Astrocyte of the spinal cord (primary cell): ENCODE results near the gene HNRNPA2B1.
"Not testable (repeated sequence)": the region's sequence is repeated elsewhere in the genome, so short reads cannot be mapped to it uniquely, and the experiment has no call there.

ENCODE experiments used
- DNase-seq: peaks from one replicate; pipeline ENCODE4 v3.0.0; 2011; ENCODE audit warnings: low read depth, low spot score
- H3K4me3 ChIP-seq: 2 replicates; pipeline ENCODE4 v1.5.1; 2011; ENCODE audit warnings: low read depth, mild to moderate bottlenecking, low read length, moderate library complexity
- in situ Hi-C: cut with HindIII; loops from 2 replicates; pipeline ENCODE4 v1.10.0; 2017; ENCODE audit warnings: low sequenced_read_pairs
- TF ChIP-seq, protein P1 (sequence below): IDR thresholded peaks from 2 replicates; pipeline ENCODE4 v1.5.1; 2012; ENCODE audit warnings: low read depth, mild to moderate bottlenecking, low read length, inconsistent platforms

Gene HNRNPA2B1

DNA sequence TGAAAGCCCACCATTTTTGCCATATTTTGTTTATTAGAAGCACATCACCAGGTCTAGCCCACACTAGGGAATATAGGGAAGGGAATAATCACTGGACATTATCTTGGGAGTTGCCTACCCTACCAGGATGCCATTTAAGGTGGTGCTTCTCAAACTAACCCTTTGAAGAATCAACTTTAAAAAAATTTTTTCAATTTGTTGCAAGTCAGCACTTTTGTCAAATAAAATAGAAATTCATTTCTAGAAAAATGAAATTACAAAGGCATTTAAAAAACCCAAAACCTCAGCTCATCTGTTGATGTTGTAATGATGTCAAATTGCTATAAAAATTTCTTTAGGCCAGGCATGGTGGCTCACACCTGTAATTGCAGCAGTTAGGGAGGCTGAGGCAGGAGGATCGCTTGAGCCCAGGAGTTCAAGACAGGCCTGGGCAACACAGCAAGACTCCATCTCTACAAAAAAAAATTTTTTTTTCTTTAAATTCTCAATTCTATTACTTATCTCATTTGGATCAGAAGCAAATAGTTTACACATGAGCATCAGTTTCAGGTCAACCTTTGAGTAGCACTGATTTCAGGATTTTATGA is 51.1 kb downstream of the HNRNPA2B1 start:
- TF ChIP-seq, protein P1, sequence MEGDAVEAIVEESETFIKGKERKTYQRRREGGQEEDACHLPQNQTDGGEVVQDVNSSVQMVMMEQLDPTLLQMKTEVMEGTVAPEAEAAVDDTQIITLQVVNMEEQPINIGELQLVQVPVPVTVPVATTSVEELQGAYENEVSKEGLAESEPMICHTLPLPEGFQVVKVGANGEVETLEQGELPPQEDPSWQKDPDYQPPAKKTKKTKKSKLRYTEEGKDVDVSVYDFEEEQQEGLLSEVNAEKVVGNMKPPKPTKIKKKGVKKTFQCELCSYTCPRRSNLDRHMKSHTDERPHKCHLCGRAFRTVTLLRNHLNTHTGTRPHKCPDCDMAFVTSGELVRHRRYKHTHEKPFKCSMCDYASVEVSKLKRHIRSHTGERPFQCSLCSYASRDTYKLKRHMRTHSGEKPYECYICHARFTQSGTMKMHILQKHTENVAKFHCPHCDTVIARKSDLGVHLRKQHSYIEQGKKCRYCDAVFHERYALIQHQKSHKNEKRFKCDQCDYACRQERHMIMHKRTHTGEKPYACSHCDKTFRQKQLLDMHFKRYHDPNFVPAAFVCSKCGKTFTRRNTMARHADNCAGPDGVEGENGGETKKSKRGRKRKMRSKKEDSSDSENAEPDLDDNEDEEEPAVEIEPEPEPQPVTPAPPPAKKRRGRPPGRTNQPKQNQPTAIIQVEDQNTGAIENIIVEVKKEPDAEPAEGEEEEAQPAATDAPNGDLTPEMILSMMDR = no peak
- DNase-seq = no peak
- in situ Hi-C loops = no loop called here
- H3K4me3 ChIP-seq = no peak overlapping the region

DNA sequence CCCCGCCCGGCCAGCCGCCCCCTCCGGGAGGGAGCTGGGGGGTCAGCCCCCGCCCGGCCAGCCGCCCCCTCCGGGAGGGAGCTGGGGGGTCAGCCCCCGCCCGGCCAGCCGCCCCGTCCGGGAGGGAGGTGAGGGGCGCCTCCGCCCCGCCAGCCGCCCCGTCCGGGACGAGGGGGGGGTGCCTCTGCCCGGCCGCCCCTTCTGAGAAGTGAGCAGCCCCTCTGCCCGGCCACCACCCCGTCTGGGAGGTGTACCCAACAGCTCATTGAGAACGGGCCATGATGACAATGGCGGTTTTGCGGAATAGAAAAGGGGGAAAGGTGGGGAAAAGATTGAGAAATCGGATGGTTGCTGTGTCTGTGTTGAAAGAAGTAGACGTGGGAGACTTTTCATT is 52.2 kb downstream of the HNRNPA2B1 start:
- in situ Hi-C loops, H3K4me3 ChIP-seq, DNase-seq: not testable (repeated sequence)

GRCh38 chr7:26147646-26148306 is 52.8 kb downstream of the HNRNPA2B1 start:
- DNase-seq, in situ Hi-C loops, H3K4me3 ChIP-seq: not testable (repeated sequence)

- in situ Hi-C loops = no loop called here
- DNase-seq = no peak
- TF ChIP-seq, protein P1 = no peak
- no peak overlapping the region for H3K4me3 ChIP-seq
These were observed 53.5 kb downstream of the HNRNPA2B1 start for GRCh38 chr7:26147030-26147429.

DNA sequence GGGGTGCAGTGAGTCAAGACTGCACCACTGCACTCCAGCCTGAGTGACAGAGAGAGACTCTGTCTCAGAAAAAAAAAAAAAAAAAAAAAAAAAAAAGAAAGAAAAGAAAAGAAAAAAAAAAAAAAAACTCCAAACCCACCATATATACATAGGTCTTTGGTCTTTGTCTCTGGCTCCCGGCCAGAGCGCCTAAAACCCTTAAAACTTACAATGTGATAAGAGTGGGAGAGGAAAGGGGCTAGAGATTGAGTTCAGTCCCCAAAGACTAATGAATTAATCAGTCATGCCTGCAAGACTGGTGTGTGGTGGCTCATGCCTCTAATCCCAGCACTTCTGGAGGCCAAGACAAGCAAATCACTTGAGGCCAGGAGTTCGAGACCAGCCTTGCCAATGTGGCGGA is 55.3 kb downstream of the HNRNPA2B1 start:
- no peak overlapping the region for H3K4me3 ChIP-seq
- DNase-seq = no peak
- in situ Hi-C loops = no loop called here
- TF ChIP-seq, protein P1 = no peak

DNA sequence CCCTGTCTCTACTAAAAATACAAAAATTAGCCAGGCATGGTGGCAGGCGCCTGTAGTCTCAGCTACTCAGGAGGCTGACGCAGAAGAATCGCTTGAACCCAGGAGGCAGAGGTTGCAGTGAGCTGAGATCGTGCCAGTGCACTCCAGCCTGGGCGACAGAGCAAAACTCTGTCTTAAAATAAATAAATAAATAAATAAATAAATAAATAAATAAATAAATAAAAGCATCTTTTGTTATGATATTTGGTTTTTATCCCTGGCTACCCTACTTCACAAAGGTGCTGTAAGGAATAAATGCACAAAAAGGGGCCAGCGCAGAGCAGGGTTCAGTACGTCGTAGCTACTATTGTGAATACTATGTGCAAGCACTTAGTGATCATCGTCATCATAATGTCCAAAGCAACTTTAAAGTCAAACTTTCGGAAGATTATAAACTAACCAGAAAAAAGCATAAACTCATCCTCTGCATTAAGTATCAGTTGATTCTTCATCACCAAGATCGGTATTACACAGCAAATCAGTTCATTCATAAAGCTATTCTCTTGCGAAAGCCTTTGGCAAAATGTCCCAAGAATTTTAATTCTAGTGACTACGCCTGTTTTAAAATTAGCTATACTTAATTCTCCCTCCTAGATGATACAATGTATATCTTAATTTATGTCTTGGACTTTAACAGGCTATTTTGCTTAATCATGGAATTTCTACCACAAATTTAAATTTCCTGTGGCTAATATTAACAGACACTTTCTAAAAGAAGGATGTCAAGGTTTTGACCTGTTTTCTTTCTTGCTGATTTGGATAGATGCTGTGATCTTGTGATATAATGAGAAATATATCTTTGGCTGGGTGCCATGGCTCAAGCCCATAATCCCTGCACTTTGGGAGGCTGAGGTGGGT is 56.1 kb downstream of the HNRNPA2B1 start:
- no peak for DNase-seq
- H3K4me3 ChIP-seq = no peak overlapping the region
- TF ChIP-seq, protein P1 = no peak
- in situ Hi-C loops = no loop called here

DNA sequence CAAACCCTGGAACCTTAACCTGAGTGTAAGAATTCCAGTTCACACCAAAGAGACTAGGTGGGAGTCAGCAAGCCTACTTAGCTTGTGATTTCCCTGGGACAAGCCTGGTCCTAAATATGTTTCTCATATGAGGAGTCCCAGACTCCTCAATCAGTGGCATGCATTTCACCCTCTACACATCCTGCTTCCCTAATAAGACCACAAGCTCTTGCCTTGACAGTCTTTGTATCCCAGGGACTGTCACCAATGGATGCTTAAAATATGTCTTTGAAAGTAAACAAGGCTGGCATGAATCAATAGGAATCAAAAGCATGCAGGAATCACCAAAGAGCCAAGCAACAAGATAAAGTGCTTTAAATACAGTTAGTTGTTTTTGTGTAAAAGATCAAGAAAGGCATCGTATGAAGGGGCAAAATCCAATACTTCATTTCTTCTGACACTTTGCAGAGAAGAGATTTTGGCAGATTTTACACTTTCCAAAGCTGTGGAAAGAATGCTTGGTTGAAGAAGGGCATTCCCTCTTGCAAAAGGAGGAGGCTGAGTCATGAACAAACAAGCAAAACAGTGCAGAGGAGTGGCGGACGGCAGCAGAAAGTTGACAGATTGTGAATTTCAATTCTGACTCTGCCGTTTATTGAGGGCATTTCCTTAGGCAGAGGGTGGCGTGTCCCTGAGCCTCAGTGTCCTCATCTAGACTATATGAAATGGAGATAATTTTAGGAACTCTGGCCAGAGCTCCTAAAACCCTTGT is 57.1 kb downstream of the HNRNPA2B1 start:
- DNase-seq = no peak
- in situ Hi-C loops = no loop called here
- TF ChIP-seq, protein P1 = no peak
- no peak overlapping the region for H3K4me3 ChIP-seq
